ENCODE data around the gene ADARB2.

- no peak for TF ChIP-seq CTCF (IDR thresholded peaks at IDR 0.05)
- TF ChIP-seq POLR2A (IDR thresholded peaks at IDR 0.05; ENCODE audit: low read depth), result no peak
- no peak for TF ChIP-seq POLR2AphosphoS5 (IDR thresholded peaks at IDR 0.05)
- no peak for TF ChIP-seq EP300 (IDR thresholded peaks at IDR 0.05)
Observed at GRCh38 chr10:1579671-1580070, 157.7 kb downstream of the ADARB2 start.

Data from esophagus muscularis mucosa (tissue), 4 donors.